Gastrocnemius medialis (tissue), 4 donors: Measurements from ENCODE around the gene FMC1.

Experiments used
- CTCF ChIP-seq, 5 experiments: fragments of 450-650 bp in 3 of 5; fragments of 200-600 bp in 2 of 5; sonication (generic) in 2 of 5; IDR thresholded peaks in 4 of 5; conservative IDR thresholded peaks in 1 of 5; 1 replicate in 4 of 5; 2 replicates in 1 of 5; pipeline ENCODE4 v1.5.1; 2016 to 2019; ENCODE audit warnings: antibody characterized with exemption in 5 of 5, mild to moderate bottlenecking in 3 of 5, moderate library complexity in 3 of 5
- POLR2A ChIP-seq, 2 donors: fragments of 450-650 bp; IDR thresholded peaks; one replicate each; pipeline ENCODE4 v1.6.1; 2017; ENCODE audit warnings: antibody characterized with exemption in 2 of 2, mild to moderate bottlenecking in 2 of 2, moderate library complexity in 2 of 2

- TF ChIP-seq CTCF (IDR thresholded peaks at IDR 0.05 in 4 of 5, conservative IDR thresholded peaks at IDR 0.05 in 1 of 5) = no peak
- no peak for TF ChIP-seq POLR2A (IDR thresholded peaks at IDR 0.05)
Observed at GRCh38 chr7:139292821-139293220, 48.3 kb upstream of the FMC1 start.
